HepG2 (cell line): ENCODE measurements around the gene NKX1-2. TPM values are rescaled to one million over a fixed set of nuclear protein-coding genes. Genes with fewer than 3 reads are reported as not detected.

Experiments
- ATAC-seq: fragments of 200-7000 bp; cut with Tn5 transposase; 3 replicates; pipeline ENCODE4 v1.9.1; 2020; ENCODE audit warnings: mild to moderate bottlenecking, moderate library complexity
- BruUV-seq: library from RNA; stranded (reverse); fragments of 400-500 nt; replicated peaks from 2 replicates; lab custom pipeline; 2021; lab: Mats Ljungman, UMichigan
- CTCF ChIA-PET: fragments of 300-600 bp; formaldehyde crosslinking; extraction: SDS; loops from one replicate; lab custom pipeline; 2021; ENCODE audit warnings: low total read pairs, inconsistent platforms, low intra/inter-chr PET ratio; lab: Yijun Ruan, JAX
- POLR2A ChIA-PET: fragments of 350-600 bp; sonication (Branson Sonifier 250); formaldehyde crosslinking; loops from one replicate; lab custom pipeline; 2020; ENCODE audit warnings: antibody characterized with exemption, inconsistent platforms; lab: Yijun Ruan, JAX
- DNase-seq: peaks from one replicate; pipeline ENCODE4 v3.0.0-alpha.2; 2015; ENCODE audit warnings: low spot score
- FAIRE-seq: peaks from 3 replicates; lab custom pipeline; 2011; peaks lifted over from hg19 to GRCh38; lab: Jason Lieb, UNC
- H2AFZ ChIP-seq: one replicate; pipeline ENCODE4 v1.6.1; 2011; ENCODE audit warnings: low read length, inconsistent platforms
- H3K27ac ChIP-seq: fragments of 300-600 bp; 3 replicates; pipeline ENCODE4 v1.8.0; 2011; ENCODE audit warnings: mixed run types, mild to moderate bottlenecking, mixed read lengths, low read length, inconsistent platforms; ENCODE audit not compliant: insufficient read depth; ENCODE audit errors: extremely low read length
- H3K27me3 ChIP-seq, 2 experiments: fragments of 200-600 bp in 1 of 2; 2 replicates in 1 of 2; 3 replicates in 1 of 2; pipeline versions ENCODE4 v1.6.0 to v1.8.0; 2011; ENCODE audit warnings: low read length in 2 of 2, mild to moderate bottlenecking in 2 of 2, moderate library complexity in 2 of 2, inconsistent platforms in 1 of 2; ENCODE audit not compliant: insufficient read depth in 2 of 2, control insufficient read depth in 1 of 2
- H3K36me3 ChIP-seq, 2 experiments: fragments of 200-600 bp in 1 of 2; replicated peaks in 1 of 2; 2 replicates in 1 of 2; 3 replicates in 1 of 2; pipeline versions ENCODE4 v1.5.1 to v1.8.0; 2011; ENCODE audit warnings: low read length in 2 of 2, inconsistent platforms in 1 of 2; ENCODE audit not compliant: insufficient read depth in 2 of 2, control insufficient read depth in 1 of 2
- H3K4me1 ChIP-seq: 2 replicates; pipeline ENCODE4 v1.5.1; 2012; ENCODE audit warnings: low read length, inconsistent platforms; ENCODE audit not compliant: insufficient read depth
- H3K4me2 ChIP-seq: 2 replicates; pipeline ENCODE4 v1.6.0; 2011; ENCODE audit warnings: low read depth, low read length, inconsistent platforms
- H3K4me3 ChIP-seq, 3 experiments: fragments of 200-600 bp in 1 of 3; sonication (generic), shearing (Covaris generic) in 1 of 3; replicated peaks in 1 of 3; 2 replicates each; pipeline ENCODE4 v1.5.1; 2011 to 2016; ENCODE audit warnings: low read length in 3 of 3, inconsistent platforms in 2 of 3, low read depth in 2 of 3, mild to moderate bottlenecking in 2 of 3, control low read depth in 1 of 3, mixed read lengths in 1 of 3; ENCODE audit not compliant: insufficient read depth in 1 of 3
- H3K79me2 ChIP-seq: one replicate; pipeline ENCODE4 v1.6.1; 2011; ENCODE audit warnings: low read length, inconsistent platforms; ENCODE audit not compliant: insufficient read depth
- H3K9ac ChIP-seq: 2 replicates; pipeline ENCODE4 v1.6.0; 2011; ENCODE audit warnings: mild to moderate bottlenecking, low read depth, low read length, inconsistent platforms; ENCODE audit not compliant: insufficient read depth
- H3K9me3 ChIP-seq: 2 replicates; pipeline ENCODE4 v1.5.1; 2012; ENCODE audit warnings: mild to moderate bottlenecking, low read length
- H4K20me1 ChIP-seq: 2 replicates; pipeline ENCODE4 v1.6.0; 2011; ENCODE audit warnings: inconsistent platforms, mild to moderate bottlenecking, low read length, moderate library complexity; ENCODE audit not compliant: insufficient read depth
- EZH2 ChIP-seq: conservative IDR thresholded peaks from 2 replicates; pipeline ENCODE4 v1.6.1; 2012; ENCODE audit warnings: mild to moderate bottlenecking, low read depth, low read length, moderate library complexity
- ZSCAN12 ChIP-seq: sonication (generic); formaldehyde crosslinking; IDR thresholded peaks from 2 replicates; pipeline ENCODE4 v1.9.0; 2021; ENCODE audit warnings: mild to moderate bottlenecking, missing genetic modification reagents
- WGBS: methylation state at CpG from one replicate; pipeline ENCODE4 v1.1.6; 2017; ENCODE audit warnings: low lambda C conversion rate; 5-methylcytosine and 5-hydroxymethylcytosine counted together
- in situ Hi-C: cut with HindIII; loops from 2 replicates; pipeline ENCODE4 v1.10.0; 2017; ENCODE audit warnings: low pct_unique_long_range_greater_than_20kb; ENCODE audit not compliant: extremely low pct_ligation_motif_present
- intact Hi-C: fragments of 100-400 bp; cut with micrococcal nuclease; formaldehyde crosslinking; loops from one replicate; pipeline ENCODE4 v1.10.0; 2022; ENCODE audit not compliant: unreplicated experiment
- polyA plus RNA-seq, 8 experiments: library from polyadenylated mRNA; depleted of rRNA in 3 of 8; stranded (reverse) in 7 of 8; unstranded in 1 of 8; fragments of >200 nt; fragmentation: Illumina TruSeq in 4 of 8; extraction: Trizol in 4 of 8; gene quantifications; 2 replicates each; pipeline versions ENCODE4 v1.2.1 to v1.2.3, GENCODE V29; 2011 to 2016; ENCODE audit warnings: low read depth in 4 of 8, missing spikeins in 1 of 8, mixed read lengths in 1 of 8; ENCODE audit not compliant: insufficient read depth in 1 of 8
- total RNA-seq, 5 experiments: library from RNA; depleted of rRNA; stranded (reverse); fragments of >200 nt; fragmentation: Illumina TruSeq; extraction: Trizol; gene quantifications; 2 replicates each; pipeline ENCODE4 v1.2.3, GENCODE V29; 2016; ENCODE audit warnings: low read depth in 1 of 5
- TF ChIP-seq, protein P1 (sequence below): sonication (generic); formaldehyde crosslinking; conservative IDR thresholded peaks from 2 replicates; pipeline ENCODE4 v1.4.0; 2020; ENCODE audit warnings: missing genetic modification reagents
- TF ChIP-seq, protein P2 (sequence below): sonication (generic); formaldehyde crosslinking; IDR thresholded peaks from 2 replicates; pipeline ENCODE4 v1.4.0; 2020; ENCODE audit warnings: missing genetic modification reagents

NKX1-2 gene
- total and polyA plus RNA-seq, 2 of the 13 experiments (the other 11 are each of a cell fraction or from before 2014, with no cell fraction given) = not detected

DNA sequence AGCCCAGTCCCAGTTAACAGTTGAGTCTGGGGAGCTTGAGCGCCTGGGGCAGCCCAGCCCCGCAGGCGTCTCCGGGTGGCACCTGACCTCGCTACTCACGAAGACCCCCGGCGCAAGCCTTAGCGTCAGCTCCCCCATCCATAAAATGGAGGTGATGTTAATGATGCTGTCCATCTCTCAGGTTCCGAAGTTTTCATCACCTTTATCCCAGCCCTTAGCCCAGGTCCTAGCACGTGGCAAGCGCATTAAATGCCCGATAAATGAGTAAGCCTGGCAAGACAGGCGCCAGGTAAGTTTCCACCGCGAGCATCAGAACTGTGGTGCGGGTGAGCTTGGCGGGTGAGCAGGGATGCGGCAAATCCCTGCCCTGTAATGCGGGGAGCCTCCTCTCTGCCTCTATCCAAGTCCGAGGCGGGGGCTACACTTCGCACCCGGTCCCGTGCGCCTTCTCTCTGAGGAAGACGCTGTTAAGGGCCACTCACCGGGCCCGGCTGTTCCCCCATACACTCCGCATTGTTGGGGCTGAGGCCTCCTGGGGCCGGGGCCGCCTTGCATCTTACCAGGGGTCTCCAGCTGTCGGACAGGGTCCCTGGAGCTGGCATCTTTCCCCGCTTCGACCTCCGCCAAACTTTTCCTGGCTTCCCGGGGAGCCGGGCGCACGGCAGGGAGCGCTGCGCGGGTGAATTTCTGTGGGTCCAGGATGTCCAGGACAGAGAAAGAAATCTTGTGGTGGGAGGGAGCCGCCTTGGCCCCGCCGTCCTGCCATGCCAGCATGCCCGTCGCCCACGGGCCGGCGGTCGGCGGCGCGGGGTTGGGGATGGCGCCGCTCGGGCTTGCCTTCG lies 444 bp downstream of the NKX1-2 start:
- POLR2A ChIA-PET = interaction anchor here (1.4 kb wide), 1 partner anchor 12 kb away, joined by 3 read pairs; the partner anchor contains the start of gene LHPP
- WGBS = 46% methylated on average over 20 of the region's 59 CpGs
- Histone ChIP-seq H3K9me3 (no peaks in the 10 kb centered on the region), H3K4me3 (peak overlapping the region in 2 of 3 experiments; percentile 16 to 52; a peak in 3 of 6 replicates), H3K4me1 (peaks cover 20% of the 10 kb centered on the region), H3K36me3 (no peaks in the 10 kb centered on the region), H3K27me3 (peaks cover 13 to 69% of the 10 kb centered on the region in 2 experiments), H2AFZ (no peak overlapping the region), H3K9ac (no peak overlapping the region), H3K79me2 (no peaks in the 10 kb centered on the region), H3K4me2 (peak overlapping the region; percentile 23; the same call in 1 of the 2 replicates), H3K27ac (no peak overlapping the region), H4K20me1 (no peaks in the 10 kb centered on the region)
- FAIRE-seq = no peak
- no peak for TF ChIP-seq ZSCAN12 (CRISPR knock-in tag)
- TF ChIP-seq, protein P1, sequence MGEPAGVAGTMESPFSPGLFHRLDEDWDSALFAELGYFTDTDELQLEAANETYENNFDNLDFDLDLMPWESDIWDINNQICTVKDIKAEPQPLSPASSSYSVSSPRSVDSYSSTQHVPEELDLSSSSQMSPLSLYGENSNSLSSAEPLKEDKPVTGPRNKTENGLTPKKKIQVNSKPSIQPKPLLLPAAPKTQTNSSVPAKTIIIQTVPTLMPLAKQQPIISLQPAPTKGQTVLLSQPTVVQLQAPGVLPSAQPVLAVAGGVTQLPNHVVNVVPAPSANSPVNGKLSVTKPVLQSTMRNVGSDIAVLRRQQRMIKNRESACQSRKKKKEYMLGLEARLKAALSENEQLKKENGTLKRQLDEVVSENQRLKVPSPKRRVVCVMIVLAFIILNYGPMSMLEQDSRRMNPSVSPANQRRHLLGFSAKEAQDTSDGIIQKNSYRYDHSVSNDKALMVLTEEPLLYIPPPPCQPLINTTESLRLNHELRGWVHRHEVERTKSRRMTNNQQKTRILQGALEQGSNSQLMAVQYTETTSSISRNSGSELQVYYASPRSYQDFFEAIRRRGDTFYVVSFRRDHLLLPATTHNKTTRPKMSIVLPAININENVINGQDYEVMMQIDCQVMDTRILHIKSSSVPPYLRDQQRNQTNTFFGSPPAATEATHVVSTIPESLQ = no peak
- TF ChIP-seq EZH2 = peak; percentile 98
- TF ChIP-seq, protein P2, sequence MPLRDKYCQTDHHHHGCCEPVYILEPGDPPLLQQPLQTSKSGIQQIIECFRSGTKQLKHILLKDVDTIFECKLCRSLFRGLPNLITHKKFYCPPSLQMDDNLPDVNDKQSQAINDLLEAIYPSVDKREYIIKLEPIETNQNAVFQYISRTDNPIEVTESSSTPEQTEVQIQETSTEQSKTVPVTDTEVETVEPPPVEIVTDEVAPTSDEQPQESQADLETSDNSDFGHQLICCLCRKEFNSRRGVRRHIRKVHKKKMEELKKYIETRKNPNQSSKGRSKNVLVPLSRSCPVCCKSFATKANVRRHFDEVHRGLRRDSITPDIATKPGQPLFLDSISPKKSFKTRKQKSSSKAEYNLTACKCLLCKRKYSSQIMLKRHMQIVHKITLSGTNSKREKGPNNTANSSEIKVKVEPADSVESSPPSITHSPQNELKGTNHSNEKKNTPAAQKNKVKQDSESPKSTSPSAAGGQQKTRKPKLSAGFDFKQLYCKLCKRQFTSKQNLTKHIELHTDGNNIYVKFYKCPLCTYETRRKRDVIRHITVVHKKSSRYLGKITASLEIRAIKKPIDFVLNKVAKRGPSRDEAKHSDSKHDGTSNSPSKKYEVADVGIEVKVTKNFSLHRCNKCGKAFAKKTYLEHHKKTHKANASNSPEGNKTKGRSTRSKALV (CRISPR knock-in tag) = peak; percentile 84; the same call in 1 of the 2 replicates
- no TSS peak for BruUV-seq
- CTCF ChIA-PET = no interaction called here
- intact Hi-C loops (no loop called here), in situ Hi-C loops (no loop called here)
- DNase-seq = no peak
- peak; percentile 22 for ATAC-seq
